HG03097 (cell line): ENCODE data around the gene ATP7A.
"Not testable (repeated sequence)": the region's sequence is repeated elsewhere in the genome, so short reads cannot be mapped to it uniquely, and the experiment has no call there.

Experiments
- ATAC-seq: cut with Tn5 transposase; IDR thresholded peaks from one replicate; pipeline ENCODE4 v1.9.1; 2021; ENCODE audit not compliant: unreplicated experiment, low FRiP score

ATP7A gene

DNA sequence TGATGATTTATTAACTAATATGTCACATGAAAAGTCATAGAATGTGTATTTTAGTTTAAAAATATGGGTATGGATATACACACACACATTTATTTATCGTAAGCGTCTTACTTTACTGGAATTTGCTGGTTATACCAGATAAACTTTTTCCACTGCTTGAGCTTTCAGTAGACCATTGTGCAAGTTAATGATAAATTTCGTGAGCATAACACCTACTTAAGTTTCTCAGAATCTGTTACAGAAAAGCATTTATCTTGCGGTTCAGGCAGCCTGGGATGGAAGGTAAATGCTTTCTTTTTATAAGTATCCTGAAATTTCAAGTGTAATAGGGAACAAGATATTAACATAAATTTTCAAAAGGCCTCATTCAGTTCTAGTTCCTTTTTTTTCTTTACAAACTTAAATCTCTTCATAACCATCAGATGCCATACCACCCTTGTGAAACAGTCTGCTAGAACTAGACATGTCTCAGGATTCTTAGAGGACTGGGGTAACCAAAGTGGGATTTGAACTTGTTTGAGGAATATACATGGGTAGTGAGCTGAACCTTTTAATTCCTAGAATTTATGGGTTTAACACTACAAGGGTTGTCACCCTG, 27.7 kb downstream of the ATP7A start:
- ATAC-seq: no peak

GRCh38 chrX:77945031-77945430, 34.5 kb downstream of the ATP7A start:
- not testable (repeated sequence) for ATAC-seq

- no peak for ATAC-seq
Observed at GRCh38 chrX:77945910-77946545, 35.5 kb downstream of the ATP7A start.

DNA sequence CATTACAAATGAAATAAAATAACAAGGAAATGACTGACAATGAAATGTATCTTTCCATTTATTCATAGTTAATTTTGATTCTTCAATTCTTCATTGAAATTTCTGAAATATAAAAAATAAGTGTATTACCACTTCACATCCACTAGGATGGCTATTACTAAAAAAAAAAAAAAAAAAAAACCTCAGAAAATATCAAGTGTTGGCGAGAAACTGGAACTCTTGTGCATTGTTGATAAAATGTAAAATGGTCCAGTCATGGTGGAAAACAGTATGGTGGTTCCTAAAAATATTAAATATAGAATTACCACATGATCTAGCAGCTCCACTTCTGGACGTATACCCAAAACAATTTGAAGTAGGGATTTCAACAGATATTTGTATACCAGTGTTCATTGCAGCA, 36.1 kb downstream of the ATP7A start:
- ATAC-seq: no peak

GRCh38 chrX:77949840-77950239, 39.3 kb downstream of the ATP7A start:
- ATAC-seq: no peak

DNA sequence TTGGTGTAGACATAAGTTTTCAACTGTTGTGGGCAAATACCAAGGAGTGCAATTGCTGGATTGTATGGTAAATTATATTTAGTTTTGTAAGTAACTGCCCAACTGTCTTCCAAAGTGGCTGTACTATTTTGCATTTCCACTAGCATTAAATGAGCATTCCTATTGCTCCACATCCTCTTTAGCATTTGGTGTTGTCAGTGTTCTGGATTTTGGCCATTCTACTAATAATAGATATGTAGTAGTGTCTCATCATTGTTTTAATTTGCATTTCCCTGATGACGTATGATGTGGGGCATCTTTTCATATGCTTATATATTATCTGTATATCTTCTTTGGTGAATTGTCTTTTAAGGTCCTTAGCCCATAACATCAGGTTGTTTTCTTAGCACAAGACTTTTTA, 41.7 kb downstream of the ATP7A start:
- no peak for ATAC-seq

DNA sequence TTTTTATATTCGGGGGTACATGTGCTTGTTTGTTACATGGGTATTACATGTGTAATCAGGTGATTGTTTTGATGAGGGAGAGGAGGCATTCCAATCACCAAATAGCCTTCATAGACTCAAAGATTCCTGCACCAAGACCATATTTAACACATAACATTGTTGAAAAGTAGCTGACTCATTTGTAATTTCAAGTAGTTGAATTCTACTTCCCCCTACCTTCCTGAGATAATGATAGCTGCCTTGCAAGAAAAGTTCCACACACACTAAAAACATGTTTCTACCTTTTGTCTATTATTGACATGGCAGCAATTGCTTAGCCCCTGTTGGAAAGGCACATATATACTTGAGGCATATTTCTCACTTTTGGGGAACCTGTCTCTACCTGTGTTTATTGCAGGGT, 42.8 kb downstream of the ATP7A start:
- ATAC-seq: no peak

- no peak for ATAC-seq
Observed at GRCh38 chrX:77953708-77954107, 43.2 kb downstream of the ATP7A start.

- no peak for ATAC-seq
Observed at GRCh38 chrX:77960567-77960966, 50.1 kb downstream of the ATP7A start.

DNA sequence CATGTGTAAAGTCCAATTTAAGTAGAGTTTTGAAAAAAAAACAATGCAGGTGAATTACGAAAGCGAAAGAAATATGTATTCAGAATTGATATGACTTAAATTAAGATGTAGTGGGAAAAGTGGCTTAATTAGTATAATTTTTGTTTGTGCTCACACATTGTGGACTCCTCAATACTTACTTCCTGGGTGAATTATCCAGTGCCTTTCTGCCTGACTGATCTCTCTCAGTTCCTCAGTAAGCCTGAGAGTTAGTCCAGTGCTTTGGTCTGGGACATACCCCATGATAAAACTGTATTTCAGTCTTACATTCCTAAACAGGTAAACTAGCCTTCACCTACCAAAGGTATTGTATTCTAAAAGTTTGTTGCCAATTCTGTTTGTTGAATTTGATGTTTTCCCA, 50.6 kb downstream of the ATP7A start:
- no peak for ATAC-seq

- ATAC-seq: no peak
Observed at GRCh38 chrX:77962068-77962902, 51.8 kb downstream of the ATP7A start.

DNA sequence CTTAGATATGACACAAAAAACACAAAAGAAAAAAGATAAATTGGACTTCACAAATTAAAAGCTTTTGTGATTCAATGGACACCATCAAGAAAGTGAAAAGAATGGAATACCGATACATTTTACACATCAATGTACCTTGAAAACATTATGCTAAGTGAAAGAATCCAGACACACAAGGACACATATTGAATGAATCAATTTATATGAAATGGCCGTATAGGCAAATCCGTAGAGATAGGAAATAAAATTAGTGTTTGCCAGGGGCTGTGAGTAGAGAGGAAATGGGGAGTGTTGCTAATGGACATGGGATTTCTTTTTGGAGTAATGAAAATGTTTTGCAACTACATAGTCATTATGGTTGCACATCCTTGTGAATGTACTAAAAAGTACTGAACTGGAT, 55.9 kb downstream of the ATP7A start:
- ATAC-seq: no peak

DNA sequence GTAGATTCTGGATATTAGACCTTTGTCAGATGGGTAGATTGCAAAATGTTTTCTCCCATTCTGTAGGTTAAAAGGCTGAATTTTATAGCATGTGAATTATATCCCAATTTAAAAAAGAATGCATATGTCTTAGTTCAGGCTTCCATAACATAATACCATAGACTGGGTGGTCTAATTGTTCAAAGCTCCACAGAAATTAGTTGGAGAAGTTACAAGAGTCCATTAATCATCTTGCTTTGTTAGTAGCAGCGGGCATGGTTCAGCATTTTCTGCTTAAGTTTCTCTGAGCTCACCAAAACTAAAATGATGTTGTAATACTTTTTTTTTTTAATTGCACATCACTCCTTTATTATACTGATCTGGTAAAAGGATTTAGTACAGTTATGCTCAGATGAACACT, 57.1 kb downstream of the ATP7A start:
- ATAC-seq: no peak

DNA sequence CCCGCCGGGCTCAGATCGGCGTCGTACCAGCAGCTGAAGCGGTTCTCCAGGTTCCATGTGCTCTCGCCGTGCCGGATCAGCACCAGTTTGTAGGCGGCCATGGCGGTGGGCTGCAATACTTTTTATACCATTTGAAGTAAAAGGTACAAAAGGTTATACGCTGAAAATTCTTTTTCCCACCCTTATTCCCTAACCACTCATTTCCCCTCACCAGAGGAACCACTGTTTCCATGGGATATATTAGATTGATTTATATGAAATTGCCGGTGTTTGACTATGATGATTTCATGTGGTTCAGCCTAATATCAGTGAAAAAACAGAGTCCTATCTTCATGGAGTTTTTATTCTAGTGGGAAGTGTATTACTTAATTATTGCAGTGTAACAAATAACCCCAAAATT, 59.0 kb downstream of the ATP7A start, which contains the start of gene PGAM4:
Gene PGAM4, minus strand, starts transcription at position 101 of the 400 bp plus-strand sequence. Its CDS starts 0 bp downstream, at position 101.
- no peak for ATAC-seq

DNA sequence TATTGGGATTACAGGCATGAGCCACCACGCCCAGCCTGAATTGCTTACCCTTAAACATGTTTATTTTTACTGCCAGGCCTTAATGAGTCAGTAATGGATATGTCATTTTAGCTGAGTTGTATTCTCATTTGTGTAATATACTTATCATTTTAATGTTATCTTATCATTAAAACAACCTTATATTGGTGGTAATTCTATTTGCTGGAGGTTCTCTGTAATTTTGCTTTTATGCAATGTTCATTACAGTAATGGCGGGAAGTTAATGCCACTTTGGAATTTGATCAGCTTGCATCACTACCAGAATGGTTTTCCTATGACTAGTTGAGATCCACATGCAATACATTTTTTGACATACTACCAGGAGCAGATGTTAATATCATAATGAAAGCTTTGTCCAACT, 65.3 kb downstream of the ATP7A start:
- ATAC-seq: no peak

GRCh38 chrX:77977095-77977494, 66.6 kb downstream of the ATP7A start:
- no peak for ATAC-seq

DNA sequence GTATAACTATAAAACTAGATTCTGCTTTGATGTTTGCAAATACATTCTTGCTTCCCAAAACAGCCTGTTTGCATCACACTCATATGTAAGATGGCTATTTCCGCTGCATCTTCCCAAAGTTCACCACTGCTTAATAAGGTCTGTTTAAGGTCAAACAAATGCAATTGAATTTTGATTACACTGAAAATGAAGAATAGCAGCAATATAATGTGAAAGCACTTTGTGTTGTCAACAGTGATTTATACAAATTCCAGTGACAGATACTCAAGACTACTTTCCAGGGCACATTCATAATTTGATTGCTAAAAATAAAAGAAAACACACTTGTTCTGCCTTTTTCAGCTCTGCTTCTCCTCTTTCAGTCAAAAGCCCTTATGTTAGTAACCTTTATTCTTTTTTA, 67.0 kb downstream of the ATP7A start:
- no peak for ATAC-seq

GRCh38 chrX:77979870-77980269, 69.4 kb downstream of the ATP7A start:
- no peak for ATAC-seq

- no peak for ATAC-seq
Observed at GRCh38 chrX:78011846-78012245, 101.4 kb downstream of the ATP7A start.

GRCh38 chrX:78019586-78020483, 109.3 kb downstream of the ATP7A start:
- ATAC-seq: no peak
